ENCODE measurements around the gene NDST3.

Gene NDST3

DNA sequence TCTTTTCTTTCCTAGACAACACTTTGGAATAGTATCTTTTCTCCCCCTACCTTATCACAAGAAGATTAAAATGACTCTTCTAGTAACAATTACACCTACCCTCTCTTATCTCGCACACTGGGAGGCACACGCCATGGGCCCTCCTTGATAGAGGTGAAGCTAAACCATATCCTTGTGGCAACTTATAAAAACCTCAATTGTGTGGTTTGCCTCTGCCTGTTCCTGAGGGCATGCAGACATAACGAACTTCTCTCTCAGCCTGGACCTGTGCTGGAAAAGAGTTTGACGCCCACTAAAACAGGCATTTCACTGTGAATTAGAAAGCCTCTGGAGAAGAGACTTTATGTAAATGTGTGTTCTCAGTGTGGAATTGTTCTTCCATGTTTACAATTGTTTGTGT lies 141.2 kb downstream of the NDST3 start:
- H3K4me2 ChIP-seq (ENCODE audit: low read length), result no peak overlapping the region
- TF ChIP-seq, protein P1, sequence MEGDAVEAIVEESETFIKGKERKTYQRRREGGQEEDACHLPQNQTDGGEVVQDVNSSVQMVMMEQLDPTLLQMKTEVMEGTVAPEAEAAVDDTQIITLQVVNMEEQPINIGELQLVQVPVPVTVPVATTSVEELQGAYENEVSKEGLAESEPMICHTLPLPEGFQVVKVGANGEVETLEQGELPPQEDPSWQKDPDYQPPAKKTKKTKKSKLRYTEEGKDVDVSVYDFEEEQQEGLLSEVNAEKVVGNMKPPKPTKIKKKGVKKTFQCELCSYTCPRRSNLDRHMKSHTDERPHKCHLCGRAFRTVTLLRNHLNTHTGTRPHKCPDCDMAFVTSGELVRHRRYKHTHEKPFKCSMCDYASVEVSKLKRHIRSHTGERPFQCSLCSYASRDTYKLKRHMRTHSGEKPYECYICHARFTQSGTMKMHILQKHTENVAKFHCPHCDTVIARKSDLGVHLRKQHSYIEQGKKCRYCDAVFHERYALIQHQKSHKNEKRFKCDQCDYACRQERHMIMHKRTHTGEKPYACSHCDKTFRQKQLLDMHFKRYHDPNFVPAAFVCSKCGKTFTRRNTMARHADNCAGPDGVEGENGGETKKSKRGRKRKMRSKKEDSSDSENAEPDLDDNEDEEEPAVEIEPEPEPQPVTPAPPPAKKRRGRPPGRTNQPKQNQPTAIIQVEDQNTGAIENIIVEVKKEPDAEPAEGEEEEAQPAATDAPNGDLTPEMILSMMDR (IDR thresholded peaks at IDR 0.05; ENCODE audit: low read depth, low read length, poor library complexity, severe bottlenecking), result no peak
- no peak for TF ChIP-seq EZH2phosphoT487 (IDR thresholded peaks at IDR 0.05; ENCODE audit: borderline replicate concordance, low read length)

DNA sequence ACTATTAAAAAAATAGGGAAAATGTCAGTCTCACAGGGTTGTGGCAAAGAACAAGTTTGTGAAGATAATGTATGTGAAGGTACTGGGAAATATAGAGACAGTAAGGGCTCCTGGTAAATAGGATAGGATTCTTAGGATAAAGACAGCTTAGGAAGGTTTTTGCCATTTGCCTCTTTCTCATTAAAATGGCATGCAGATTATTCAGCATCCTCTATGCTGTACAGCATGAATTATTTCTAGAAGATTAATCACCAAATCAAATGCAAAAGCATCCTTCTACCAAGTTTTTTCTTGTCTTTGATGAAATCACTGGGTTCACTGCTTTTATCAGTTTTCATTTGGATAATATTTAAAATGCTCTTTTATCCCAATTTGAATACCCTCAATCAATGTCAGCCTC lies 142.8 kb downstream of the NDST3 start:
- no peaks in the 10 kb centered on the region for H3K4me1 ChIP-seq (ENCODE audit: control insufficient read depth, low read length)
- H3K9me2 ChIP-seq (replicated peaks; ENCODE audit: control insufficient read depth, low read length), result no peaks in the 10 kb centered on the region
- H3K27ac ChIP-seq (ENCODE audit: low read depth, low read length), result no peak overlapping the region
- no peaks in the 10 kb centered on the region for H4K20me1 ChIP-seq (ENCODE audit: control insufficient read depth, insufficient read depth, low read depth, low read length)
- H3F3A ChIP-seq (ENCODE audit: control insufficient read depth, insufficient read depth), result no peaks in the 10 kb centered on the region
- no peaks in the 10 kb centered on the region for H3K36me3 ChIP-seq (ENCODE audit: control insufficient read depth, low read length)
- H3K9me3 ChIP-seq (ENCODE audit: control insufficient read depth, insufficient read depth, low read length), result no peaks in the 10 kb centered on the region
- H3K79me2 ChIP-seq (ENCODE audit: control insufficient read depth, low read length), result no peaks in the 10 kb centered on the region
- no peak overlapping the region for H3K4me3 ChIP-seq (ENCODE audit: low read length)
- TF ChIP-seq, protein P1 (IDR thresholded peaks at IDR 0.05; ENCODE audit: low read depth, low read length, poor library complexity, severe bottlenecking), result no peak
- TF ChIP-seq EZH2phosphoT487 (IDR thresholded peaks at IDR 0.05; ENCODE audit: borderline replicate concordance, low read length), result no peak
- H3K4me2 ChIP-seq (ENCODE audit: low read length), result no peak overlapping the region
- no peaks in the 10 kb centered on the region for H3K27me3 ChIP-seq (ENCODE audit: control insufficient read depth, low read length)

More for the DNA sequence above, 141.2 kb downstream of the NDST3 start:
- H3K36me3 ChIP-seq (ENCODE audit: control insufficient read depth, low read length), result no peaks in the 10 kb centered on the region
- H3F3A ChIP-seq (ENCODE audit: control insufficient read depth, insufficient read depth), result no peaks in the 10 kb centered on the region
- H4K20me1 ChIP-seq (ENCODE audit: control insufficient read depth, insufficient read depth, low read depth, low read length), result no peaks in the 10 kb centered on the region
- no peak overlapping the region for H3K27ac ChIP-seq (ENCODE audit: low read depth, low read length)
- H3K79me2 ChIP-seq (ENCODE audit: control insufficient read depth, low read length), result no peaks in the 10 kb centered on the region
- H3K4me3 ChIP-seq (ENCODE audit: low read length), result no peak overlapping the region
- H3K4me1 ChIP-seq (ENCODE audit: control insufficient read depth, low read length), result no peaks in the 10 kb centered on the region
- H3K27me3 ChIP-seq (ENCODE audit: control insufficient read depth, low read length), result no peaks in the 10 kb centered on the region
- no peaks in the 10 kb centered on the region for H3K9me3 ChIP-seq (ENCODE audit: control insufficient read depth, insufficient read depth, low read length)
- H3K9me2 ChIP-seq (replicated peaks; ENCODE audit: control insufficient read depth, low read length), result no peaks in the 10 kb centered on the region

DNA sequence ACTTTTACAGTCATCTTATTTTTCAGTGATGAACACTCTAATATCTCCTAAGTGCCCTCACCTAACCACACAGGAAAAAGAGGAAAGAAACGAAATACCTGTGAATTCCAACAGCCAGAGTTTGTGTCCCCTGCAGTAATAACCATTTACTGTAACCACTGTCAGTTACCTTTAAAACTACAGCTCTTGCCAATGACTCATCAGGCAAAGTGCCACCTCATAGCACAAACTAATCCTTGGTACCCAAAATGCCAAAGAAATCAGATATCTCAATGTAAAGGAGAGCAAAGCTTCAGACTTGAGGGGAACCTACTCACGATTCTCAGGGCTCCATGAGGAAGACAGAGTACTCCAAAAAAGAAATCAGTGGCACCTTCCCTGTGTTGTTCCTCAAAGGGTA lies 146.5 kb downstream of the NDST3 start:
- H3K27ac ChIP-seq (ENCODE audit: low read depth, low read length), result no peak overlapping the region
- TF ChIP-seq, protein P1 (IDR thresholded peaks at IDR 0.05; ENCODE audit: low read depth, low read length, poor library complexity, severe bottlenecking), result no peak
- TF ChIP-seq EZH2phosphoT487 (IDR thresholded peaks at IDR 0.05; ENCODE audit: borderline replicate concordance, low read length), result no peak
- H3K36me3 ChIP-seq (ENCODE audit: control insufficient read depth, low read length), result no peaks in the 10 kb centered on the region
- H3K4me3 ChIP-seq (ENCODE audit: low read length), result no peak overlapping the region
- H3K27me3 ChIP-seq (ENCODE audit: control insufficient read depth, low read length), result no peaks in the 10 kb centered on the region
- no peak overlapping the region for H3K4me2 ChIP-seq (ENCODE audit: low read length)
- H3F3A ChIP-seq (ENCODE audit: control insufficient read depth, insufficient read depth), result no peaks in the 10 kb centered on the region
- no peaks in the 10 kb centered on the region for H3K4me1 ChIP-seq (ENCODE audit: control insufficient read depth, low read length)
- H3K9me2 ChIP-seq (replicated peaks; ENCODE audit: control insufficient read depth, low read length), result no peaks in the 10 kb centered on the region
- H4K20me1 ChIP-seq (ENCODE audit: control insufficient read depth, insufficient read depth, low read depth, low read length), result no peaks in the 10 kb centered on the region
- no peaks in the 10 kb centered on the region for H3K9me3 ChIP-seq (ENCODE audit: control insufficient read depth, insufficient read depth, low read length)
- H3K79me2 ChIP-seq (ENCODE audit: control insufficient read depth, low read length), result no peaks in the 10 kb centered on the region

DNA sequence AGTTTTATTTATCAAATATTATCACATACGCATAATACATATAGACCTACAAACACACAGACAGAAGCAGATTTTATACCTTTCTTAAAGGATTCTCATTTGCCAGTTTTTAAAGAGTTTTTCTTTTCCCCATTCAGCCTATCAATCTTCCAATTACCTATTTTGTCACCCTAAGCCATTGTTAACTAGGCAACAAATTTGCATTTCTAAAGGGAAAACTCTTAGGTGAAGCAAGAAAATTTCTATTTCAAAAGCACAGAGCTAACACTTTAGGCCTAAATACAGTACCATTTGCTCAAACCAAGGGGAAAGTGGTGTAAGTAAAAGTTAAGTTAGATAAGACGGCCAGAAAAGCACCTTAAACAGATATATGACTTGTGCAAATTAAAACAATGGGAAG lies 156.6 kb downstream of the NDST3 start:
- no peaks in the 10 kb centered on the region for H3K4me1 ChIP-seq (ENCODE audit: control insufficient read depth, low read length)
- no peak overlapping the region for H3K4me2 ChIP-seq (ENCODE audit: low read length)
- H3K27ac ChIP-seq (ENCODE audit: low read depth, low read length), result no peak overlapping the region
- no peaks in the 10 kb centered on the region for H4K20me1 ChIP-seq (ENCODE audit: control insufficient read depth, insufficient read depth, low read depth, low read length)
- no peaks in the 10 kb centered on the region for H3K9me3 ChIP-seq (ENCODE audit: control insufficient read depth, insufficient read depth, low read length)
- H3F3A ChIP-seq (ENCODE audit: control insufficient read depth, insufficient read depth), result no peaks in the 10 kb centered on the region
- no peaks in the 10 kb centered on the region for H3K36me3 ChIP-seq (ENCODE audit: control insufficient read depth, low read length)
- H3K4me3 ChIP-seq (ENCODE audit: low read length), result no peak overlapping the region
- H3K27me3 ChIP-seq (ENCODE audit: control insufficient read depth, low read length), result no peaks in the 10 kb centered on the region
- TF ChIP-seq, protein P1 (IDR thresholded peaks at IDR 0.05; ENCODE audit: low read depth, low read length, poor library complexity, severe bottlenecking), result no peak
- no peak for TF ChIP-seq EZH2phosphoT487 (IDR thresholded peaks at IDR 0.05; ENCODE audit: borderline replicate concordance, low read length)
- H3K9me2 ChIP-seq (replicated peaks; ENCODE audit: control insufficient read depth, low read length), result no peaks in the 10 kb centered on the region
- no peaks in the 10 kb centered on the region for H3K79me2 ChIP-seq (ENCODE audit: control insufficient read depth, low read length)
